Daoy (cell line): ENCODE results near the gene GEMIN5. TPM values are rescaled to one million over a fixed set of nuclear protein-coding genes. Genes with fewer than 3 reads are reported as not detected.
"Not testable (repeated sequence)": the region's sequence is repeated elsewhere in the genome, so short reads cannot be mapped to it uniquely, and the experiment has no call there.

Experiments
- DNase-seq: peaks from one replicate; pipeline ENCODE4 v3.0.0-alpha.2; 2015; ENCODE audit warnings: low read depth
- total RNA-seq: library from RNA; depleted of rRNA; stranded (reverse); fragments of >200 nt; shearing (Covaris generic); gene quantifications from 2 replicates; pipeline ENCODE4 v1.2.3, GENCODE V29; 2014

GEMIN5 gene
- total RNA-seq, 1 experiment from 2014 or later: 25.5 TPM

GRCh38 chr5:154940772-154941620 is 3.0 kb upstream of the GEMIN5 start, which contains the start of gene MRPL22:
Gene MRPL22 (plus strand): TSS chr5:154941073. CDS start chr5:154941111, 38 bp downstream.
- peak; percentile 95 for DNase-seq

DNA sequence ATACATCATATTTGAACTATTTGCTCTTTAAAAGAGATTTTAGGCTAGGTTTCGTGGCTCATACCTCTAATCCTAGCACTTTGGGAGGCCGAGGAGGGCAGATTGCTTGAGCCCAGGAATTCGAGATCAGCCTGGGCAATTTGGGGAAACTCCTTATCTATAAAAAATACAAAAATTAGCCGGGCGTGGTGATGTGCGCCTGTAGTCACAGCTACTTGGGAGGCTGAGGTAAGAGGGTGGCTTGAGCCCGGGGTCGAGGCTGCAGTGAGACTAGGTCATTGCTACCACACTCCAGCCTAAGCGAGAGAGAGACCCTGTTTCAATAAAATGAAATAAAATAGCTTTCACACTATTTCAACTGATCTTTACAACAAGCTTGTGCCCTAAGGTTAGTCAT is 2.4 kb upstream of the GEMIN5 start:
- no peak for DNase-seq

GRCh38 chr5:154939387-154939786 is 1.4 kb upstream of the GEMIN5 start:
- not testable (repeated sequence) for DNase-seq

GRCh38 chr5:154937186-154937717 is 759 bp downstream of the GEMIN5 start:
- DNase-seq: no peak

GRCh38 chr5:154934881-154935280 is 3.1 kb downstream of the GEMIN5 start:
- DNase-seq: no peak

DNA sequence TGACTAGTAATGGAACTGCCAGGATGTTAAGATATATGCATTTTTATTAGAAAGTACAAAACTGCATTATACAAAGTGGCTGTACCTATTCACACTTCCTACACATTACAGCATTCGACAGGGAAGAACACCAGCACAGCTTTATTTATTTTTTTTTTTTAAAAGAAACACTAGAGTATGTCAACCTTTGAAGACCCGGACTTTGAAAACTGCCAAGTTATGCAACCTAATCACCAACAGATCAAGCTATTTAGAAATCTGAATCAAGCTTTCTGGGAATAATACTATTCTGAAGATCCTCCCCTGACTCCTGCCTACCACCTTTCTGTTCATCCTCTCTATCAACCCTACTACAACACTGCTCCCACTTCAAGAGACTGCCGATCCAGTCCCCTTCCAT is 4.5 kb downstream of the GEMIN5 start:
- no peak for DNase-seq

- DNase-seq: peak; percentile 19
Observed at GRCh38 chr5:154923441-154924430, 14.3 kb downstream of the GEMIN5 start.

GRCh38 chr5:154917757-154918156 is 20.3 kb downstream of the GEMIN5 start:
- no peak for DNase-seq

GRCh38 chr5:154916874-154917273 is 21.1 kb downstream of the GEMIN5 start:
- no peak for DNase-seq

GRCh38 chr5:154905601-154906000 is 32.4 kb downstream of the GEMIN5 start:
- not testable (repeated sequence) for DNase-seq

DNA sequence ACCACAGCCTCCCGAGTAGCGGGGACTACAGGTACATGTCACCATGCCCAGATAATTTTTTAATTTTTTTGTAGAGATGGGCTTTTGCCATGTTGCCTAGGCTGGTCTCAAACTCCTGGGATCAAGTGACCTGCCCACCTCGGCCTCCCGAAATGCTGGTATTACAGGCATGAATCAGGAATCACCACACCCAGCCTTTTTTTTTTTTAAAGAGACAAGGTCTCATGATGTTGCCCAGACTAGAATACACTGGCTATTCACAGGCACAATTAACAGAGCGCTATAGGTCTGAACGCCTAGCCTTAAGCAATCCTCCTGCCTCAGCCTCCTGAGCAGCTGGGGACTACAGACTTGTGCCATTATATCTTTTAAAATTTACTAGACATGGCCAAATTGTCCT is 36.1 kb downstream of the GEMIN5 start:
- no peak for DNase-seq

DNA sequence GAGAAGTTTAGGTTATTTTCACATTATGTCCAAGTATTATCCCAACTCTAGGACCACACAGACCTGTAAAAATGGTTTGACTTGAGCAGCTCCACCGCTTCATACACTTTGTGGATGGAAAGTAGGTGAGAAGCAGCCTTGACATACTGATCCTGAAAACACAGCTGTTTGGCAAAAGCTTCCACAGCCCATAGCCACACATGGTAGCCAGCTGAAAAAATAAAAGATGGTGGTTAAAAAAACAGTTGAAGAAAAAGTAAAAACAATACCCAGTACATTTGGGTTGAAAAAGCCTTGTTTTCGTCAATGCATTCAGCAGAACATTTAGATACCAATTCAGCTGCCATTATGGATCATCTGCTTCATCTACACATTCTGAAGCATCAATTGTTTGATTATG is 36.7 kb downstream of the GEMIN5 start:
- no peak for DNase-seq

DNA sequence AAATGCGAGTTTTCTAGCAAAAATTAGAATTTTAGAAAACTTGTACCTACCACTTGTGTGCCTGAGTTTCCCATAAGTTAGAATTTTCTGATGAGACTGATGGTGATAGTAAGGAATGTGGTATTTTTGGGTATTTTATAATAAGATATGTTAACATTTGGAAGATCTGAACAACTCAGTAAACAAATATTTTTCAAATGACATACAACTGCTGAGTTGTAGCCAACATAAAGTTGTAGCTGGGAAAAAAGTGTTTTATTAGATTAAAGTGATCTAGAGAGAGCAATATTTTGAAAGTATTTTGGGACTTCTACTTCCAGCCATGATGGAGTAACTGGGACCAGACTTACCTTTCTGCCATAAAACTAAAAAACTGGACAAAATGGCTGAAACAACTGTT is 37.9 kb downstream of the GEMIN5 start:
- no peak for DNase-seq

- DNase-seq: no peak
Observed at GRCh38 chr5:154899151-154899816, 38.7 kb downstream of the GEMIN5 start.

DNA sequence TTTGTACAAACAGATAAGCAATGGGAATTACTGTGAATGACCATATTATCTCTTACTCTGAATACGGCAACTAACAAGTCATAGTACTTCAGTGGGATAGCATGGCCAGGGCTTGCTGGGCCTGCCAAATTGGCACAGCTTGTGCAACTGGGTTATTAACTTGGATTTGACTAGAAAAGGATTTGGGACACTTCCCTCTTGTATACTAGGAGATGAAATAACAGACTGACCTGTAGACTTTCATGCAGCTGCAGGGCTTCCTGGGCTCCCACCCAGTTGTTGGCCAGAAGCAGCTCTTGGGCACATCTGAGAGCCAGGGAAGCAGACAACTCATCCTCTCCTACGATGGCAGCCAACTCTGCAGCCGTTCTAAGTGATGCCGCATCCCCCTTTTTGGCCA is 39.8 kb downstream of the GEMIN5 start:
- no peak for DNase-seq

DNA sequence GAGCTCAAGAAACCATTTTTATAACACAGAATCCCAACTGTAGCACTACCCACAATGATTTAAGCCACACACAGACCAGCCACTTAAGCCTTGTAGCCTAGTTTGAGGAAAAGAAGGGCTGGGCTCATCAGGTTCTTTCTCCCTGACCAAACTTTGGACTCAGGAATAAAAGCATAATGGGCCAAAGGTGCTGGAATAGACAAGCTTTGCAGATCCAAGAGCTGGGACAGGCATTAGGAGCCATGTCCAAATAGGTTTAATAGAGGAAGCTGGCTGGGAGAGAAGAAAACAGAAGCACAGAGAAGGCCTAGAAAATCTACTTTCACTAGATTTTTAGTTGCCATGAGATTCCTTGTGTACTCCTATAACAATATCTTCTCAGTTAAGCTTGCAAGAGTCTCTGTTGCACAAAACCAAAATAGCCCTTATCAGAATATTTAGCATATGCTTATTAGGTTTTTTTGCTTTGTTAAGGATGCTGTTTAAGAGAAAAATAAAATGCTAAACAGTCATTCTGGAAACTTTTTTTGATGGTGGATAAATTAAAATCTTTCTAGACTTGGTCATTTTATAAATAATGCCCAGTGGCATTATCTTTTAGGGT is 41.3 kb downstream of the GEMIN5 start:
- no peak for DNase-seq

- no peak for DNase-seq
Observed at GRCh38 chr5:154895606-154896561, 42.1 kb downstream of the GEMIN5 start.

GRCh38 chr5:154893381-154893780 is 44.6 kb downstream of the GEMIN5 start:
- no peak for DNase-seq

DNA sequence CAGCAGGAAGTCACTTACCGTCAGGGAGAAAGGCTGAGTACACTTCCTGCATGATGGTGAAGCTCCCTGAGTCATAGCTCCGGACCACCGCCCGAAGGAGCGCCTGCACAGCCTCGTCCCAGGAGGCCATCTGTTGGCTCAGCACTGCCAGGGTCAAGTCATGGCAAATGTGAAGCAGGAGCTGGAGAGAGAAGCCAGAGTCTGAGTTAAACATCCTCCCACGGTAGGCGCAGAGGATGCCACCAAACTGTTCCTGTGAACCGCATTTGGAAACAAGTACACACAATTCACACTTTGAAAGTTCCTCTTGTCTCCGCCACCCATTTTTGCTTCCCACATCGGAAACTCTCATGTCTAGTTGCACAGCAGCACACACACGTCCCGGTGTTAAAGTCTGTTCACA is 45.6 kb downstream of the GEMIN5 start:
- DNase-seq: peak; percentile 13

GRCh38 chr5:154885439-154885838 is 52.6 kb downstream of the GEMIN5 start:
- no peak for DNase-seq
